ENCODE results near the gene CAMTA1. TPM values are rescaled to one million over a fixed set of nuclear protein-coding genes. Genes with fewer than 3 reads are reported as not detected.

The CAMTA1 gene
- total RNA-seq, 1 experiment from 2014 or later = 50.3 TPM

DNA sequence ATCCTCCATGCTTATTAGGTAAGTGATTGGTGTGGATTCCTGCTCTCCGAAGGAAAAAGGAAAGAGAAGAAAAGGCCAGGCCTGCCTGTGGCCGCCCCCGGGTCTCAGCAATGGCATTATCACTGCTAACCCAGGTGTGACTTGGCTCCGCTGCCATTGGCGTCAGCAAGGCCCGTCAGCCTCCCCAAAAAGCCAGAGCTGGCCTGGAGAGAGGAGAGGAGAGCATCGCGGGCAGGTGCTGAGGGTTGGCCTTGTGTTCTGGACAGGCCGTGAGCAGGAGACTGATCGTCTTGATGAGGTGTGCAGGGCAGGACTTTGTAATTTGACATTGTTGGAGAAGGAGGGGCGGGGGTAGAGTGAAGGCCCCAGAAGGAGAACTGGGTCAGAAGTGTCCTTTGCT is 186.4 kb downstream of the CAMTA1 start:
- intact Hi-C loops (cut with micrococcal nuclease; ENCODE audit: unreplicated experiment) = no loop called here
- CTCF ChIA-PET = no interaction called here
- Mint-ChIP-seq H3K4me1 (ENCODE audit: low read depth, unreplicated experiment) (no peaks in the 10 kb centered on the region), H3K36me3 (ENCODE audit: insufficient read depth, unreplicated experiment) (no peaks in the 10 kb centered on the region), H3K4me3 (ENCODE audit: low read depth, unreplicated experiment) (no peak overlapping the region), H3K27me3 (ENCODE audit: unreplicated experiment) (peaks cover 63% of the 10 kb centered on the region), H3K27ac (ENCODE audit: unreplicated experiment) (no peak overlapping the region), H3K9me3 (ENCODE audit: low read depth, unreplicated experiment) (no peaks in the 10 kb centered on the region)
- BruUV-seq (replicated peaks) = no TSS peak
- DNase-seq = no peak
- TF ChIP-seq, protein P1, sequence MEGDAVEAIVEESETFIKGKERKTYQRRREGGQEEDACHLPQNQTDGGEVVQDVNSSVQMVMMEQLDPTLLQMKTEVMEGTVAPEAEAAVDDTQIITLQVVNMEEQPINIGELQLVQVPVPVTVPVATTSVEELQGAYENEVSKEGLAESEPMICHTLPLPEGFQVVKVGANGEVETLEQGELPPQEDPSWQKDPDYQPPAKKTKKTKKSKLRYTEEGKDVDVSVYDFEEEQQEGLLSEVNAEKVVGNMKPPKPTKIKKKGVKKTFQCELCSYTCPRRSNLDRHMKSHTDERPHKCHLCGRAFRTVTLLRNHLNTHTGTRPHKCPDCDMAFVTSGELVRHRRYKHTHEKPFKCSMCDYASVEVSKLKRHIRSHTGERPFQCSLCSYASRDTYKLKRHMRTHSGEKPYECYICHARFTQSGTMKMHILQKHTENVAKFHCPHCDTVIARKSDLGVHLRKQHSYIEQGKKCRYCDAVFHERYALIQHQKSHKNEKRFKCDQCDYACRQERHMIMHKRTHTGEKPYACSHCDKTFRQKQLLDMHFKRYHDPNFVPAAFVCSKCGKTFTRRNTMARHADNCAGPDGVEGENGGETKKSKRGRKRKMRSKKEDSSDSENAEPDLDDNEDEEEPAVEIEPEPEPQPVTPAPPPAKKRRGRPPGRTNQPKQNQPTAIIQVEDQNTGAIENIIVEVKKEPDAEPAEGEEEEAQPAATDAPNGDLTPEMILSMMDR (IDR thresholded peaks at IDR 0.05; ENCODE audit: unreplicated experiment) = no peak

GRCh38 chr1:6972399-6972798 is 187.1 kb downstream of the CAMTA1 start:
- DNase-seq = no peak
- TF ChIP-seq, protein P1 (IDR thresholded peaks at IDR 0.05; ENCODE audit: unreplicated experiment) = no peak
- no peaks in the 10 kb centered on the region for H3K36me3 Mint-ChIP-seq (ENCODE audit: insufficient read depth, unreplicated experiment)
- H3K27ac Mint-ChIP-seq (ENCODE audit: unreplicated experiment) = no peak overlapping the region
- no TSS peak for BruUV-seq (replicated peaks)
- peaks cover 63% of the 10 kb centered on the region for H3K27me3 Mint-ChIP-seq (ENCODE audit: unreplicated experiment)
- H3K4me3 Mint-ChIP-seq (ENCODE audit: low read depth, unreplicated experiment) = no peak overlapping the region
- CTCF ChIA-PET = no interaction called here
- intact Hi-C loops (cut with micrococcal nuclease; ENCODE audit: unreplicated experiment) = no loop called here
- no peaks in the 10 kb centered on the region for H3K4me1 Mint-ChIP-seq (ENCODE audit: low read depth, unreplicated experiment)
- H3K9me3 Mint-ChIP-seq (ENCODE audit: low read depth, unreplicated experiment) = no peaks in the 10 kb centered on the region

- CTCF ChIA-PET = no interaction called here
- H3K27ac Mint-ChIP-seq (ENCODE audit: unreplicated experiment) = no peak overlapping the region
These were observed 190.2 kb downstream of the CAMTA1 start for GRCh38 chr1:6975331-6976043.

DNA sequence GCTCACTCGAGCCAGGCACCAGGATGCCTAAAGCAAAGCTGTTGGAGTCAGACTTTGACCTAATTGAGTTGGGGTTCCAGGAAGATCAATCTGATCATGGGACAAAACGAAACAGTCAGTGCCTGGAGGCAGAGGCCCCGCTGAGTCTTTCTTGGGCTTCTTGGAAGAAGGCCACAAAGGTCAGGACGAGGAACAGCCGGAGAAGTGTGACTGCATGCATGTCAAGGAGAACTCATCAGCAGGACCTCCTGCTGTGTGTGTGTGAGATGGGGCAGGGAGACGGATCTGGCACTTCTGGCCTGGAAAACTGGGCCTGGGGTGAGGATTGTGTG is 190.8 kb downstream of the CAMTA1 start:
- TF ChIP-seq, protein P1 (IDR thresholded peaks at IDR 0.05; ENCODE audit: unreplicated experiment) = no peak
- Mint-ChIP-seq H3K4me3 (ENCODE audit: low read depth, unreplicated experiment) (no peak overlapping the region), H3K27me3 (ENCODE audit: unreplicated experiment) (peaks cover 63% of the 10 kb centered on the region), H3K9me3 (ENCODE audit: low read depth, unreplicated experiment) (peaks cover 4% of the 10 kb centered on the region), H3K36me3 (ENCODE audit: insufficient read depth, unreplicated experiment) (no peaks in the 10 kb centered on the region), H3K27ac (ENCODE audit: unreplicated experiment) (no peak overlapping the region), H3K4me1 (ENCODE audit: low read depth, unreplicated experiment) (no peaks in the 10 kb centered on the region)
- CTCF ChIA-PET = no interaction called here
- BruUV-seq (replicated peaks) = no TSS peak
- DNase-seq = no peak
- intact Hi-C loops (cut with micrococcal nuclease; ENCODE audit: unreplicated experiment) = no loop called here

More at GRCh38 chr1:6975331-6976043, 190.2 kb downstream of the CAMTA1 start:
- intact Hi-C loops (cut with micrococcal nuclease; ENCODE audit: unreplicated experiment) = no loop called here
- no peak for DNase-seq
- H3K4me3 Mint-ChIP-seq (ENCODE audit: low read depth, unreplicated experiment) = no peak overlapping the region
- BruUV-seq (replicated peaks) = no TSS peak
- H3K36me3 Mint-ChIP-seq (ENCODE audit: insufficient read depth, unreplicated experiment) = no peaks in the 10 kb centered on the region
- no peaks in the 10 kb centered on the region for H3K4me1 Mint-ChIP-seq (ENCODE audit: low read depth, unreplicated experiment)
- peaks cover 63% of the 10 kb centered on the region for H3K27me3 Mint-ChIP-seq (ENCODE audit: unreplicated experiment)
- TF ChIP-seq, protein P1 (IDR thresholded peaks at IDR 0.05; ENCODE audit: unreplicated experiment) = no peak
- H3K9me3 Mint-ChIP-seq (ENCODE audit: low read depth, unreplicated experiment) = no peaks in the 10 kb centered on the region
